Measurements from ENCODE around the gene CCDC24.

DNA sequence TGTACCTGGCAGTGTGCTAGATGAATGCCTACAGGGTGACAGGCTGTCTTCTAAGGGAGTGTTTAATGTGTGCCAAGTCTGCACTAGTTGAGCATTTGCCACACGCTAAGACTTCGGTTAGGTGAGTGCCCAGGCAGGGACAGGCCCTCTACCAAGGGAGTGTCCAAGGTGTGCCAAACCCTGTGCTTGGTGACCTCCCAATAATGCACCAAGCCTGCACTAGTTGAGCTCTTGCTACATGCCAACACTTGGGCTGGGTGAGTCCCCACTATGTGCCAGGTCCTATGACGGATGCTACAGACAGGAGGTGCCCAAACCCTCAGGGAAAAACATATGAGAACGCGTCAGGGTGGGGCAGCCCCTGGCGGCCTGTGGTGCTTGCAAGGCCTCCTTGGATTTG is 29.1 kb downstream of the CCDC24 start:
- no peak for TF ChIP-seq ZNF707 (CRISPR knock-in tag; conservative IDR thresholded peaks at IDR 0.05)
- TF ChIP-seq RFX5 (IDR thresholded peaks at IDR 0.05; ENCODE audit: low read depth, low read length) = no peak
- no peak for TF ChIP-seq SIX5 (IDR thresholded peaks at IDR 0.05; ENCODE audit: borderline replicate concordance in 1 of 2, insufficient read depth in 1 of 2, low read depth in 1 of 2, low read length in 2 of 2)
- TF ChIP-seq, protein P1, sequence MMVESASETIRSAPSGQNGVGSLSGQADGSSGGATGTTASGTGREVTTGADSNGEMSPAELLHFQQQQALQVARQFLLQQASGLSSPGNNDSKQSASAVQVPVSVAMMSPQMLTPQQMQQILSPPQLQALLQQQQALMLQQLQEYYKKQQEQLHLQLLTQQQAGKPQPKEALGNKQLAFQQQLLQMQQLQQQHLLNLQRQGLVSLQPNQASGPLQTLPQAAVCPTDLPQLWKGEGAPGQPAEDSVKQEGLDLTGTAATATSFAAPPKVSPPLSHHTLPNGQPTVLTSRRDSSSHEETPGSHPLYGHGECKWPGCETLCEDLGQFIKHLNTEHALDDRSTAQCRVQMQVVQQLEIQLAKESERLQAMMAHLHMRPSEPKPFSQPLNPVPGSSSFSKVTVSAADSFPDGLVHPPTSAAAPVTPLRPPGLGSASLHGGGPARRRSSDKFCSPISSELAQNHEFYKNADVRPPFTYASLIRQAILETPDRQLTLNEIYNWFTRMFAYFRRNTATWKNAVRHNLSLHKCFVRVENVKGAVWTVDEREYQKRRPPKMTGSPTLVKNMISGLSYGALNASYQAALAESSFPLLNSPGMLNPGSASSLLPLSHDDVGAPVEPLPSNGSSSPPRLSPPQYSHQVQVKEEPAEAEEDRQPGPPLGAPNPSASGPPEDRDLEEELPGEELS (CRISPR knock-in tag; IDR thresholded peaks at IDR 0.05; ENCODE audit: borderline replicate concordance) = no peak
